GM12878 (cell line): ENCODE data around the gene CTSS.
"Not testable (repeated sequence)": the region's sequence is repeated elsewhere in the genome, so short reads cannot be mapped to it uniquely, and the experiment has no call there.

Source experiments
- CBFB ChIP-seq: IDR thresholded peaks from 2 replicates; pipeline ENCODE4 v1.6.1; 2016; ENCODE audit warnings: antibody characterized with exemption, low read depth
- CEBPB ChIP-seq, 2 experiments: fragments of 150-350 bp in 1 of 2; IDR thresholded peaks; 2 replicates each; pipeline ENCODE4 v1.6.1; 2012 to 2014; ENCODE audit warnings: low read depth in 2 of 2, low read length in 2 of 2, borderline replicate concordance in 1 of 2, inconsistent platforms in 1 of 2
- CHD2 ChIP-seq: IDR thresholded peaks from 2 replicates; pipeline ENCODE4 v1.6.1; 2011; ENCODE audit warnings: low read depth, low read length, improper control_type of control experiment, borderline replicate concordance
- CTCF ChIP-seq, 3 experiments: IDR thresholded peaks in 2 of 3; conservative IDR thresholded peaks in 1 of 3; 2 replicates each; pipeline ENCODE4 v1.5.1; 2011; ENCODE audit warnings: low read depth in 3 of 3, low read length in 3 of 3, mild to moderate bottlenecking in 3 of 3, control low read depth in 2 of 3, moderate library complexity in 2 of 3, inconsistent platforms in 1 of 3, mixed read lengths in 1 of 3; ENCODE audit not compliant: control insufficient read depth in 2 of 3, insufficient read depth in 1 of 3; ENCODE audit errors: extremely low read depth in 1 of 3
- EP300 ChIP-seq, 2 experiments: fragments of 150-350 bp in 1 of 2; IDR thresholded peaks; 2 replicates each; pipeline ENCODE4 v1.6.1; 2011 to 2012; ENCODE audit warnings: low read depth in 2 of 2, low read length in 2 of 2, borderline replicate concordance in 1 of 2, improper control_type of control experiment in 1 of 2, inconsistent platforms in 1 of 2; ENCODE audit not compliant: control insufficient read depth in 1 of 2
- EZH2 ChIP-seq: IDR thresholded peaks from 2 replicates; pipeline ENCODE4 v1.6.1; 2012; ENCODE audit warnings: low read depth, mild to moderate bottlenecking, control low read depth, inconsistent platforms, low read length, borderline replicate concordance; ENCODE audit not compliant: control insufficient read depth
- FOXM1 ChIP-seq: IDR thresholded peaks from 2 replicates; pipeline ENCODE4 v1.6.1; 2012; ENCODE audit warnings: low read depth, mild to moderate bottlenecking, inconsistent platforms, low read length, moderate library complexity
- NFYB ChIP-seq: IDR thresholded peaks from 2 replicates; pipeline ENCODE4 v1.6.1; 2011; ENCODE audit warnings: low read depth, mild to moderate bottlenecking, low read length, improper control_type of control experiment, moderate library complexity; ENCODE audit not compliant: insufficient read depth
- POLR2A ChIP-seq: IDR thresholded peaks from 2 replicates; pipeline ENCODE4 v1.6.1; 2011; ENCODE audit warnings: low read depth, mild to moderate bottlenecking, low read length
- POU2F2 ChIP-seq: IDR thresholded peaks from 3 replicates; pipeline ENCODE4 v1.6.1; 2011; ENCODE audit warnings: low read depth, mild to moderate bottlenecking, low read length, borderline replicate concordance
- SP1 ChIP-seq: IDR thresholded peaks from one replicate; pipeline ENCODE4 v1.6.1; 2011; ENCODE audit warnings: low read depth, low read length
- ZNF24 ChIP-seq: fragments of 450-650 bp; IDR thresholded peaks from 2 replicates; pipeline ENCODE4 v1.6.1; 2017; ENCODE audit warnings: antibody characterized with exemption, mild to moderate bottlenecking
- ZNF274 ChIP-seq: IDR thresholded peaks from one replicate; pipeline ENCODE4 v1.8.0; 2011; ENCODE audit not compliant: insufficient read length, insufficient read depth
- TF ChIP-seq, protein P1 (sequence below): fragments of 450-650 bp; formaldehyde crosslinking; IDR thresholded peaks from 2 replicates; pipeline ENCODE4 v1.4.0; 2022; ENCODE audit warnings: mild to moderate bottlenecking, moderate library complexity

DNA sequence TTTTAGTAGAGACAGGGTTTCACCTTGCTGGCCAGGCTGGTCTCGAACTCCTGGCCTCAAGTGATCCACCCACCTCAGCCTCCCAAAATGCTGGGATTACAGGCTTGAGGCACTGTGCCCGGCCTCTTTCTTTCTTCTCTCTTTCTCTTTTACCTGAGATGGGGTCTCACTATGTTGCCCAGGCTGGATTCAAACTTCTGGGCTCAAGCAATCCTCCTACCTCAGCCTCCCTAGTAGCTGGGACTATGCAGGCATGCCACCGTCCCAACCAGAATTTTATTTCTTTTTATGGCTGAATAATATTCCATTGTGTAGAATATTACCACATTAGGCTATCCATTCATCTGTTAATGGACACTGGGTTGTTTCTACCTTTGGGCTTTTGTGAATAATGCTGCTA lies 28.2 kb upstream of the CTSS start:
- TF ChIP-seq CTCF (IDR thresholded peaks at IDR 0.05 in 2 of 3, conservative IDR thresholded peaks at IDR 0.05 in 1 of 3; ENCODE audit: control insufficient read depth in 2 of 3, extremely low read depth in 1 of 3, insufficient read depth in 1 of 3, low read depth in 3 of 3, low read length in 3 of 3); CHD2; FOXM1; POLR2A; SP1; CEBPB (IDR thresholded peaks at IDR 0.05; ENCODE audit: borderline replicate concordance in 1 of 2, low read depth in 2 of 2, low read length in 2 of 2); NFYB; ZNF274; CBFB; ZNF24; EP300 (IDR thresholded peaks at IDR 0.05; ENCODE audit: borderline replicate concordance in 1 of 2, control insufficient read depth in 1 of 2, low read depth in 2 of 2, low read length in 2 of 2); EZH2; POU2F2: not testable (repeated sequence)
- TF ChIP-seq, protein P1, sequence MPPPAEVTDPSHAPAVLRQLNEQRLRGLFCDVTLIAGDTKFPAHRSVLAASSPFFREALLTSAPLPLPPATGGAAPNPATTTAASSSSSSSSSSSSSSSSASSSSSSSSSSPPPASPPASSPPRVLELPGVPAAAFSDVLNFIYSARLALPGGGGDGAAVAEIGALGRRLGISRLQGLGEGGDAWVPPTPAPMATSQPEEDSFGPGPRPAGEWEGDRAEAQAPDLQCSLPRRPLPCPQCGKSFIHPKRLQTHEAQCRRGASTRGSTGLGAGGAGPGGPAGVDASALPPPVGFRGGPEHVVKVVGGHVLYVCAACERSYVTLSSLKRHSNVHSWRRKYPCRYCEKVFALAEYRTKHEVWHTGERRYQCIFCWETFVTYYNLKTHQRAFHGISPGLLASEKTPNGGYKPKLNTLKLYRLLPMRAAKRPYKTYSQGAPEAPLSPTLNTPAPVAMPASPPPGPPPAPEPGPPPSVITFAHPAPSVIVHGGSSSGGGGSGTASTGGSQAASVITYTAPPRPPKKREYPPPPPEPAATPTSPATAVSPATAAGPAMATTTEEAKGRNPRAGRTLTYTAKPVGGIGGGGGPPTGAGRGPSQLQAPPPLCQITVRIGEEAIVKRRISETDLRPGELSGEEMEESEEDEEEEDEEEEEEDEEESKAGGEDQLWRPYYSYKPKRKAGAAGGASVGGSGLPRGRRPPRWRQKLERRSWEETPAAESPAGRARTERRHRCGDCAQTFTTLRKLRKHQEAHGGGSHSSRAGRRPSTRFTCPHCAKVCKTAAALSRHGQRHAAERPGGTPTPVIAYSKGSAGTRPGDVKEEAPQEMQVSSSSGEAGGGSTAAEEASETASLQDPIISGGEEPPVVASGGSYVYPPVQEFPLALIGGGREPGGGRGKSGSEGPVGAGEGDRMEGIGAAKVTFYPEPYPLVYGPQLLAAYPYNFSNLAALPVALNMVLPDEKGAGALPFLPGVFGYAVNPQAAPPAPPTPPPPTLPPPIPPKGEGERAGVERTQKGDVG (CRISPR knock-in tag) = not testable (repeated sequence)
